Measurements from ENCODE around the gene PARP2. TPM values are rescaled to one million over a fixed set of nuclear protein-coding genes. Genes with fewer than 3 reads are reported as not detected.

PARP2 gene
- total and polyA plus RNA-seq, 9 of the 15 experiments (the other 6 are each of a cell fraction or from before 2014, with no cell fraction given): 19.7 to 50.5 (median 29.9) TPM

DNA sequence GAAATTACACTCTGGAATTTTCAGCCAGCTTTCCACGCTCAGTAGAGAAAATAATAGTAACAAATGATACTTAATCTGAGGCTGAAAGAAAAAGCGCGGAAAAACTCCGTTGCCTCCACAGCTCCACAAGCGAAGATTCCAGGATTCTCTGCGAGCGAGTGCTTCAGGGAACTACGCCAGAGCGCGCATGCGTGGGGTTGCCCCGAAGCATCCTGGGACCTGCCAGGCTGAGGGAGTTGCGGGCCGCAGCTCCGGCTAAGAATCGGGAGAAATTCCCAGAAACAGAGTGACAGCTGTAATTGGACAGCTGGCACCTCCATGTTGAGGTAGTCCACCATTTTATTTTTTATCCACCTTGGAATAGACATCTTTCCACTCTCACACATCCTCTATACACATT is 25.7 kb upstream of the PARP2 start (continued):
- TF ChIP-seq, protein P1, sequence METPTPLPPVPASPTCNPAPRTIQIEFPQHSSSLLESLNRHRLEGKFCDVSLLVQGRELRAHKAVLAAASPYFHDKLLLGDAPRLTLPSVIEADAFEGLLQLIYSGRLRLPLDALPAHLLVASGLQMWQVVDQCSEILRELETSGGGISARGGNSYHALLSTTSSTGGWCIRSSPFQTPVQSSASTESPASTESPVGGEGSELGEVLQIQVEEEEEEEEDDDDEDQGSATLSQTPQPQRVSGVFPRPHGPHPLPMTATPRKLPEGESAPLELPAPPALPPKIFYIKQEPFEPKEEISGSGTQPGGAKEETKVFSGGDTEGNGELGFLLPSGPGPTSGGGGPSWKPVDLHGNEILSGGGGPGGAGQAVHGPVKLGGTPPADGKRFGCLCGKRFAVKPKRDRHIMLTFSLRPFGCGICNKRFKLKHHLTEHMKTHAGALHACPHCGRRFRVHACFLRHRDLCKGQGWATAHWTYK (CRISPR knock-in tag; IDR thresholded peaks at IDR 0.05): no peak
- TF ChIP-seq HDAC6 (IDR thresholded peaks at IDR 0.05; ENCODE audit: low read depth, low read length) (no peak), ETV5 (CRISPR knock-in tag; IDR thresholded peaks at IDR 0.05; ENCODE audit: low read depth) (no peak), TRIM24 (IDR thresholded peaks at IDR 0.05) (no peak)
- TF ChIP-seq, protein P2, sequence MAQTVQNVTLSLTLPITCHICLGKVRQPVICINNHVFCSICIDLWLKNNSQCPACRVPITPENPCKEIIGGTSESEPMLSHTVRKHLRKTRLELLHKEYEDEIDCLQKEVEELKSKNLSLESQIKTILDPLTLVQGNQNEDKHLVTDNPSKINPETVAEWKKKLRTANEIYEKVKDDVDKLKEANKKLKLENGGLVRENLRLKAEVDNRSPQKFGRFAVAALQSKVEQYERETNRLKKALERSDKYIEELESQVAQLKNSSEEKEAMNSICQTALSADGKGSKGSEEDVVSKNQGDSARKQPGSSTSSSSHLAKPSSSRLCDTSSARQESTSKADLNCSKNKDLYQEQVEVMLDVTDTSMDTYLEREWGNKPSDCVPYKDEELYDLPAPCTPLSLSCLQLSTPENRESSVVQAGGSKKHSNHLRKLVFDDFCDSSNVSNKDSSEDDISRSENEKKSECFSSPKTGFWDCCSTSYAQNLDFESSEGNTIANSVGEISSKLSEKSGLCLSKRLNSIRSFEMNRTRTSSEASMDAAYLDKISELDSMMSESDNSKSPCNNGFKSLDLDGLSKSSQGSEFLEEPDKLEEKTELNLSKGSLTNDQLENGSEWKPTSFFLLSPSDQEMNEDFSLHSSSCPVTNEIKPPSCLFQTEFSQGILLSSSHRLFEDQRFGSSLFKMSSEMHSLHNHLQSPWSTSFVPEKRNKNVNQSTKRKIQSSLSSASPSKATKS (CRISPR knock-in tag; IDR thresholded peaks at IDR 0.05): no peak

Measured in K562 (cell line).